Hematopoietic multipotent progenitor cell (in vitro differentiated cells): ENCODE data around the gene GRIN2C. TPM values are rescaled to one million over a fixed set of nuclear protein-coding genes. Genes with fewer than 3 reads are reported as not detected.
"Not testable (repeated sequence)": the region's sequence is repeated elsewhere in the genome, so short reads cannot be mapped to it uniquely, and the experiment has no call there.

Experiments
- DNase-seq, 3 donors: peaks; one replicate each; pipeline ENCODE4 v3.0.0-alpha.2; 2011 to 2015; ENCODE audit warnings: low read depth in 2 of 3, low spot score in 2 of 3
- total RNA-seq: library from RNA; depleted of rRNA; stranded (reverse); fragments of >200 nt; gene quantifications from one replicate; pipeline ENCODE4 v1.2.3, GENCODE V29; 2012

GRIN2C gene
- total RNA-seq, 1 donor, result 0.27 TPM

DNA sequence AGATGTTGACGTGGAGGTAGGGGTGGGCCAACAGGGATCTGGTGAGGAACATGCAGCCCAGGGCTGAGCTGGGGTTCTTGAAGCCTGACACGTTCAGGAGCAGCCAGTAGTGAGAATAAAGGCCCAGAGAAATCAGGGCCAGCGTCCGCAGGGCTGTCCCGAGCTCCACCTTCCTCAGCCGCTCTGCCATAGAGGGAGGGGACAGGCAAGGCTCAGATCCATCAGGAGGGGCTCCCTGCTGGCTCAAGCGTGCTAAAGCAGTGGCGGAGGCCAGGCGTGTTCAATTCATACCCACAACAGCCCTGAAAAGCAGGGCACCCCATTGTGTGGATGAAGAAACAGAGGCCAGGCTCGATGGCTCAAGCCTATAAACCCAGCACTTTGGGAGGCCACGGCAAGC is 21.4 kb upstream of the GRIN2C start:
- DNase-seq, result no peak

- no peak for DNase-seq
These were observed 19.6 kb upstream of the GRIN2C start for GRCh38 chr17:74879308-74879707.

DNA sequence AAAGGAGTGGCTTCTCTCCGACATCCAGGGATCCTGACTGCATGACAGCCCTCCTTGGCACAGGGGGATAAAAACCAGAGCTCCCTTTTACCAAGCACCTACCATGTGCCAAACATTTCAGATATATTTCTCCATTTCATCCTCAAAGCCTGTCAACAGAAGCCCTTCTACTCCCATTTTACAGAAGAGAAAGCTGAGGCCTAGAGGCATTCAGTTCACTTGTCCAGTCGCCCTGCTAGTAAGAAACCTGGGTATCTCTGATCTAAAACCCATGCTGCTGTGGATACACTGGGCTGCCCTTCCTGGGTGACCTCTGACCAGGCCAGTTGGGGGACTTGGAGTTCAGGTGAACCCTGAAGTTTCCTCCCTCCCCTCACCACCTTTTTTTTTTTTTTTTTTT is 19.0 kb upstream of the GRIN2C start:
- DNase-seq, result no peak

- DNase-seq, result no peak
These were observed 18.2 kb upstream of the GRIN2C start for GRCh38 chr17:74877592-74878548.

- DNase-seq, result no peak
These were observed 16.4 kb upstream of the GRIN2C start for GRCh38 chr17:74875977-74876593.

DNA sequence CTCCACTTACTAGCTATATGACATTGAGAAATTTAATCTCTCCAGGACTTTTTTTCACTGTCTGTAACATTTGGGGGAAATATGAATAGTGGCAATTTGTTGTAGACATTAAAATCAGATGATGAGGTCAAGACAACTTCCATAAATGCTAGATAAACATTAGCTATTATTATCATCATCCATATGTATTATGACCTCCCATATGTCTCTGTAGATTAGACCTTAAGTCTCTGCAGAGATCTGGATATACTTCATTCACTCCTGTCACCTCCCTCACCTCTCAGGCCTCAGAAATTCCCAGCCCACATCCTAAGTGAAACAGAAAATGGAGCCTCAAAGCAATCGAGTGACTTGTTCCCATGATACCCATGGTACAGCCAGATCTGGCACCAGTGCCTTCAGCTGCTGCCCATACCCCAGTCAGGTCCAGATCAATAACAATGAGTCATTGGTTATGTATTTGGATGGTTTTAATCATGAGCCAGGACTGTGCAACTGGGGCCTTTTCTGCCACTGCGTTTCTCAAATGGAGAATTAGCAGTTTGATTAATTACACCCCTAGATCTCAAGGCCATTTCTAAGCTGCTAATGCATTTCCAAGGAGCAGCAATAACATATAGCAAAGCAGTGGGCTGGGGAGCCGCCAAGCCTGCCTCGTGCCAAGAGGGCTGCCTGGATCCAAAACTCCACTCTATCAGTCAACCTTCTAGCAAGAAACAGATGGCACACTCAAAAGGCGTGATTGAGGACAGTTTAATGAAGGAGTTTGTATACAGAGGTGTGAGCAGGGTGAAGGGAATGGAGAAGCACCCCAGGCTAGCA is 15.7 kb upstream of the GRIN2C start:
- DNase-seq, result no peak

- DNase-seq, result no peak
These were observed 14.9 kb upstream of the GRIN2C start for GRCh38 chr17:74874615-74875037.

DNA sequence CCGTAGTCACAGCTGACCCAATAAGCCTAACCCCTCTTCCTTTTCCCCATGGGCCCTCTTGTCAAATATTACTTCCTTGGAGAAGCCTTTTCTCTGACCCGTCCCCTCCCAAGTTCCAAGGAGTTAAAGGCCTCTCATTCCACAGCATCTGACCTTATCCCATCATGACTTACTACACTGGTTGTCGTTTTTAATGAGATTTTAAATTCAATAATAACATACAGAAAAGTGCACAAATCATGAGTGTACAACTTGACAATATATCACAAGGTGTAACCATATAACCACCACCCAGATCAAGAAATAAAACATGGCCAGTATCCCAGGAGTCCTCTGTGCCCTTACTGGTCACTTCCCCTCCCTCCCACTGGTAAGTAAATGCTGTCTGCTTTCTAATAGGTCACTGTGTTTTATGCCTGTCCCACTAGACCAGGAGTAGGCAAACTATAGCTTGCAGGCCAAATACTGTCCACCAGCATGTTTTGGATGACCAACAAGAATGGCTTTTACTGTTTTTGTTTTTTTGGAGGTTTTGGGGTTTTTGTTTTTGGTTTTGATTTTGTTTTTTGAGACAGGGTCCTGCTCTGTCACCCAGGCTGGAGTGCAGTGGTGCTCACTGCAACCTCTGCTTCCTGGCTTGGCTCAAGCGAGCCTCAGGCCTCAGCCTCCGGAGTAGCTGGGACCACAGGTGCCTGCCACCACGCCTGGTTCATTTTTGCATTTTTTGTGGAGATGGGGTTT is 14.4 kb upstream of the GRIN2C start:
- DNase-seq, result no peak

GRCh38 chr17:74873037-74873873 is 13.6 kb upstream of the GRIN2C start:
- peak; percentile 98 to 100 (median 100) for DNase-seq

- no peak for DNase-seq
These were observed 12.8 kb upstream of the GRIN2C start, which contains the start of gene FDXR for GRCh38 chr17:74872313-74873036. Gene FDXR (minus strand): TSS chr17:74872994. CDS start chr17:74872944, 50 bp downstream.

- DNase-seq, result no peak
These were observed 11.8 kb upstream of the GRIN2C start for GRCh38 chr17:74871356-74872076.

DNA sequence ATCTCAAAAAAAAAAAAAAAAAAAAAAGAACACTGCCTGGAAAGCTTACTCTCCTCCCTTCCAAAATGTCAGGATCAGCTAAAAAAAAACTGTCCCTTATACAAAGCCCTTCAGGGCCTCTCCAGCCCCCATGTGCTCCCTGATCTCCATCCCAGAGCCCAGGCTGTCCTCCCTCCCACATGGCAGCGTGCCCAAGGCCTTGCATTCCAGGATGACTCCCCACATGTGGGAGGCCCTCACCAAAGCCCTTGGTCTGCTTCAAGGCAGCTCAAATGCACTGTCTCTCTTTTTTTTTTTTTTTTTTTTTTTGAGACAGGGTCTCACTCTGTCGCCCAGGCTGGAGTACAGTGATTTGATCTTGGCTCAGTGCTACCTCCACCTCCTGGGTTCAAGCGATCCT is 10.8 kb upstream of the GRIN2C start:
- DNase-seq, result no peak

GRCh38 chr17:74870028-74870427 is 10.3 kb upstream of the GRIN2C start:
- not testable (repeated sequence) for DNase-seq

GRCh38 chr17:74868908-74869255 is 9.2 kb upstream of the GRIN2C start:
- DNase-seq, result no peak

DNA sequence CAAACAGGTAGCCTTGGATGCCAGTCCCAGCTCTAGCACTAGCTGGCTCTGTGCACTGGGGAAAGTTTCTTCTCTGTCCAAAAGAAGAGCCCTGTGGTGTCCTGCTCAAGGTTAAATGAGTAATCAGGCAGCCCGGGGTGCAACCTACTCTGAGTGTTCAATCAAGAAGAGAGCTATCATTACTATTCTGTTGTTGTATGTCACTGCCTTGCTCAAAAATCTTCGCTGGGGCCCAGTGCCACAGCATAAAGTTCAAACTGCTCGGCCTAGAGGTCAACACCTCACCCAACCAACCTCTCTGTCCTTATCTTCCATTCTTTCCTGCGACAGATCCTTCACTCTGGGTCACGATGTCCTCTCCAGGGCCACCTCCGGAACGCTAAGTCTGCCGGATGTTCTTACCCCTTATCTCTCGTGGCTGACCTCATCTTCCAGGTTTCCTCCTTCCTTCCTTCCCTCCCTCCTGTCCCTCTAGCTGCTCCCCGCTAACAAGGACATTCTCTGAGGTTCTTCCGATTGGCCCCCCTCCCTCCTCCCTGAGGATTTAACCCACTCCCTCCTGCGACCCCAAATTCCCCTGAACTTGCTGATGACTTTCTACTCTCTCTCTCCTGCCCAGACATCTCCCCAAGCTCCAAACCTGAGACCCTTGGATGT is 8.7 kb upstream of the GRIN2C start:
- DNase-seq, result no peak

GRCh38 chr17:74866198-74866835 is 6.6 kb upstream of the GRIN2C start:
- DNase-seq, result no peak

DNA sequence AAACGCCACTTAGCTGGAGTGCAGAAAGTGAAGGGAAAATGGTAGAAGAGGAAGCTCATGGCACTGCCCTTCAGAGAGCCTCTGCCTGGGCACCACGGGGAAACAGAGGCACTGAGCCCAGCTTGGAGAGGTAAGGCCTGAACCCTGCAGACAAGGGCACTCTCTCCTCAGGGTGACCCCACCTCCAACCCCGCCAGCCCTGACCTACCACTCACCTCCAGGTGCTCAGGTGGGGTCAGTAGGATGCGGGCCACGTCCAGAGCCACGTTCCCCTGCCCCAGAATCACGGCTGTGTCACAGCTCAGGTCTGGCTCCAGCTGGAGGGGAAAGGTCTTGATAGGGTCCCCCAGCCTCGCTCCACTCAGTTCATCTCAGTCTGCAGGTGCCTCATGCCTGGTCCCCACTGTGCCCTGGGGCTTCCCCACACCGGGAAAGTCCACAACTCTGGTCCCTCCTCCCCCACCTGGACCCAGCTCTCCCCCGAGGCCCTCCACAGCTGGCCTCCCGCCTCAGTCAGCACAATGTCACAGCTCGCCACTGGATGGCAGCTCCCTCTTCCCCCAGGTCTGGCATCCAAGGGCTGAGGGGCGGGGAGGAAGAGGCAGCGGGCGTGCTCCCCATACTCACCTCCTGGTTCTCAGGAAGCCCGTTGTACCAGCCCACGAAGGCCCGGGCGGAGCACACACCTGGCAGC is 6.0 kb upstream of the GRIN2C start:
- DNase-seq, result no peak
